ENCODE results near the gene ART4.

ART4 gene

GRCh38 chr12:14879222-14879933 lies 36.1 kb upstream of the ART4 start:
- Histone ChIP-seq H3K4ac (ENCODE audit: low read depth in 1 of 2, low read length in 2 of 2) (no peak overlapping the region), H4K91ac (ENCODE audit: low read length) (no peak overlapping the region), H4K8ac (ENCODE audit: low read length) (no peak overlapping the region), H3K4me1 (ENCODE audit: control insufficient read depth, insufficient read depth, low read depth, low read length) (no peaks in the 10 kb centered on the region), H2BK120ac (ENCODE audit: low read depth, low read length) (no peak overlapping the region), H3K23ac (ENCODE audit: low read length in 2 of 2) (no peak overlapping the region), H3K9me3 (ENCODE audit: control insufficient read depth, low read length) (no peaks in the 10 kb centered on the region), H3K79me1 (replicated peaks; ENCODE audit: low read length, poor library complexity, severe bottlenecking) (no peaks in the 10 kb centered on the region), H3K14ac (ENCODE audit: low read length in 2 of 2) (no peak overlapping the region), H3K4me2 (ENCODE audit: low read length, poor library complexity, severe bottlenecking) (no peak overlapping the region), H3K36me3 (ENCODE audit: control insufficient read depth in 1 of 2, insufficient read depth in 2 of 2, low read depth in 1 of 2, low read length in 2 of 2) (no peaks in the 10 kb centered on the region), H3K9ac (ENCODE audit: low read length) (no peak overlapping the region), H2AK5ac (ENCODE audit: low read length, severe bottlenecking) (no peak overlapping the region), H3K27ac (ENCODE audit: low read length, poor library complexity, severe bottlenecking) (no peak overlapping the region), H2BK12ac (ENCODE audit: low read length in 2 of 2) (no peak overlapping the region), H3K4me3 (ENCODE audit: insufficient read depth in 1 of 2, low read depth in 1 of 2, low read length in 2 of 2) (no peak overlapping the region), H3K18ac (ENCODE audit: low read depth in 1 of 2, low read length in 2 of 2) (no peak overlapping the region), H3K27me3 (ENCODE audit: control insufficient read depth in 1 of 2, insufficient read depth in 1 of 2, low read length in 2 of 2) (no peaks in the 10 kb centered on the region), H2BK5ac (ENCODE audit: low read depth, low read length, poor library complexity, severe bottlenecking) (no peak overlapping the region), H2AFZ (ENCODE audit: low read depth, low read length) (no peak overlapping the region), H2BK15ac (ENCODE audit: low read depth, poor library complexity, severe bottlenecking) (no peak overlapping the region)
- no peak for DNase-seq
- WGBS = 97% methylated on average over 8 of the region's 8 CpGs

GRCh38 chr12:14878488-14878887 lies 35.2 kb upstream of the ART4 start:
- no peak overlapping the region for H2BK12ac ChIP-seq (ENCODE audit: low read length in 2 of 2)
- no peak overlapping the region for H3K18ac ChIP-seq (ENCODE audit: low read depth in 1 of 2, low read length in 2 of 2)
- no peak for DNase-seq
- H3K79me1 ChIP-seq (replicated peaks; ENCODE audit: low read length, poor library complexity, severe bottlenecking) = no peaks in the 10 kb centered on the region
- H2BK15ac ChIP-seq (ENCODE audit: low read depth, poor library complexity, severe bottlenecking) = no peak overlapping the region
- H3K4me2 ChIP-seq (ENCODE audit: low read length, poor library complexity, severe bottlenecking) = no peak overlapping the region
- H4K8ac ChIP-seq (ENCODE audit: low read length) = no peak overlapping the region
- H2AK5ac ChIP-seq (ENCODE audit: low read length, severe bottlenecking) = no peak overlapping the region
- no peaks in the 10 kb centered on the region for H3K27me3 ChIP-seq (ENCODE audit: control insufficient read depth in 1 of 2, insufficient read depth in 1 of 2, low read length in 2 of 2)
- no peaks in the 10 kb centered on the region for H3K4me1 ChIP-seq (ENCODE audit: control insufficient read depth, insufficient read depth, low read depth, low read length)
- no peak overlapping the region for H4K91ac ChIP-seq (ENCODE audit: low read length)
- H3K9ac ChIP-seq (ENCODE audit: low read length) = no peak overlapping the region
- no peak overlapping the region for H2BK5ac ChIP-seq (ENCODE audit: low read depth, low read length, poor library complexity, severe bottlenecking)
- no peak overlapping the region for H3K4me3 ChIP-seq (ENCODE audit: insufficient read depth in 1 of 2, low read depth in 1 of 2, low read length in 2 of 2)
- H3K14ac ChIP-seq (ENCODE audit: low read length in 2 of 2) = no peak overlapping the region
- H3K23ac ChIP-seq (ENCODE audit: low read length in 2 of 2) = no peak overlapping the region
- H3K9me3 ChIP-seq (ENCODE audit: control insufficient read depth, low read length) = no peaks in the 10 kb centered on the region
- no CpG with 5 or more reads among the region's 1 CpG for WGBS
- H2BK120ac ChIP-seq (ENCODE audit: low read depth, low read length) = no peak overlapping the region
- no peak overlapping the region for H2AFZ ChIP-seq (ENCODE audit: low read depth, low read length)
- no peak overlapping the region for H3K27ac ChIP-seq (ENCODE audit: low read length, poor library complexity, severe bottlenecking)
- H3K4ac ChIP-seq (ENCODE audit: low read depth in 1 of 2, low read length in 2 of 2) = no peak overlapping the region
- H3K36me3 ChIP-seq (ENCODE audit: control insufficient read depth in 1 of 2, insufficient read depth in 2 of 2, low read depth in 1 of 2, low read length in 2 of 2) = no peaks in the 10 kb centered on the region

- Histone ChIP-seq H3K9me3 (ENCODE audit: control insufficient read depth, low read length) (no peaks in the 10 kb centered on the region), H3K36me3 (ENCODE audit: control insufficient read depth in 1 of 2, insufficient read depth in 2 of 2, low read depth in 1 of 2, low read length in 2 of 2) (no peaks in the 10 kb centered on the region), H3K23ac (ENCODE audit: low read length in 2 of 2) (no peak overlapping the region), H4K91ac (ENCODE audit: low read length) (no peak overlapping the region), H3K27ac (ENCODE audit: low read length, poor library complexity, severe bottlenecking) (no peak overlapping the region), H4K8ac (ENCODE audit: low read length) (no peak overlapping the region), H3K4me2 (ENCODE audit: low read length, poor library complexity, severe bottlenecking) (no peak overlapping the region), H2AFZ (ENCODE audit: low read depth, low read length) (no peak overlapping the region), H3K4me3 (ENCODE audit: insufficient read depth in 1 of 2, low read depth in 1 of 2, low read length in 2 of 2) (no peak overlapping the region), H3K14ac (ENCODE audit: low read length in 2 of 2) (no peak overlapping the region), H3K4ac (ENCODE audit: low read depth in 1 of 2, low read length in 2 of 2) (no peak overlapping the region), H3K79me1 (replicated peaks; ENCODE audit: low read length, poor library complexity, severe bottlenecking) (no peaks in the 10 kb centered on the region), H2BK12ac (ENCODE audit: low read length in 2 of 2) (no peak overlapping the region), H3K9ac (ENCODE audit: low read length) (no peak overlapping the region), H2BK120ac (ENCODE audit: low read depth, low read length) (no peak overlapping the region), H2AK5ac (ENCODE audit: low read length, severe bottlenecking) (no peak overlapping the region), H3K18ac (ENCODE audit: low read depth in 1 of 2, low read length in 2 of 2) (no peak overlapping the region), H3K4me1 (ENCODE audit: control insufficient read depth, insufficient read depth, low read depth, low read length) (no peaks in the 10 kb centered on the region), H2BK5ac (ENCODE audit: low read depth, low read length, poor library complexity, severe bottlenecking) (no peak overlapping the region), H2BK15ac (ENCODE audit: low read depth, poor library complexity, severe bottlenecking) (no peak overlapping the region), H3K27me3 (ENCODE audit: control insufficient read depth in 1 of 2, insufficient read depth in 1 of 2, low read length in 2 of 2) (no peaks in the 10 kb centered on the region)
- WGBS = no CpG with 5 or more reads among the region's 2 CpGs
- DNase-seq = no peak
Measured at GRCh38 chr12:14876833-14877232, 33.5 kb upstream of the ART4 start.

- H2BK5ac ChIP-seq (ENCODE audit: low read depth, low read length, poor library complexity, severe bottlenecking) = no peak overlapping the region
- no peak overlapping the region for H2BK120ac ChIP-seq (ENCODE audit: low read depth, low read length)
- no peaks in the 10 kb centered on the region for H3K4me1 ChIP-seq (ENCODE audit: control insufficient read depth, insufficient read depth, low read depth, low read length)
- H3K18ac ChIP-seq (ENCODE audit: low read depth in 1 of 2, low read length in 2 of 2) = no peak overlapping the region
- H2AK5ac ChIP-seq (ENCODE audit: low read length, severe bottlenecking) = no peak overlapping the region
- no peak overlapping the region for H3K23ac ChIP-seq (ENCODE audit: low read length in 2 of 2)
- H3K4me2 ChIP-seq (ENCODE audit: low read length, poor library complexity, severe bottlenecking) = no peak overlapping the region
- H4K91ac ChIP-seq (ENCODE audit: low read length) = no peak overlapping the region
- no peaks in the 10 kb centered on the region for H3K36me3 ChIP-seq (ENCODE audit: control insufficient read depth in 1 of 2, insufficient read depth in 2 of 2, low read depth in 1 of 2, low read length in 2 of 2)
- no peaks in the 10 kb centered on the region for H3K9me3 ChIP-seq (ENCODE audit: control insufficient read depth, low read length)
- H3K27me3 ChIP-seq (ENCODE audit: control insufficient read depth in 1 of 2, insufficient read depth in 1 of 2, low read length in 2 of 2) = no peaks in the 10 kb centered on the region
- WGBS = 50% methylated on average over 2 of the region's 3 CpGs
- H2AFZ ChIP-seq (ENCODE audit: low read depth, low read length) = no peak overlapping the region
- no peak overlapping the region for H4K8ac ChIP-seq (ENCODE audit: low read length)
- H3K4me3 ChIP-seq (ENCODE audit: insufficient read depth in 1 of 2, low read depth in 1 of 2, low read length in 2 of 2) = no peak overlapping the region
- H2BK15ac ChIP-seq (ENCODE audit: low read depth, poor library complexity, severe bottlenecking) = no peak overlapping the region
- H3K4ac ChIP-seq (ENCODE audit: low read depth in 1 of 2, low read length in 2 of 2) = no peak overlapping the region
- no peak overlapping the region for H2BK12ac ChIP-seq (ENCODE audit: low read length in 2 of 2)
- H3K9ac ChIP-seq (ENCODE audit: low read length) = no peak overlapping the region
- DNase-seq = no peak
- H3K27ac ChIP-seq (ENCODE audit: low read length, poor library complexity, severe bottlenecking) = no peak overlapping the region
- no peaks in the 10 kb centered on the region for H3K79me1 ChIP-seq (replicated peaks; ENCODE audit: low read length, poor library complexity, severe bottlenecking)
- H3K14ac ChIP-seq (ENCODE audit: low read length in 2 of 2) = no peak overlapping the region
Measured at GRCh38 chr12:14874882-14875281, 31.6 kb upstream of the ART4 start.
